ENCODE results near the gene MYD88. TPM values are rescaled to one million over a fixed set of nuclear protein-coding genes. Genes with fewer than 3 reads are reported as not detected.

The MYD88 gene
- total and polyA plus RNA-seq, 2 donors from 2014 or later = 20.8 to 34.5 TPM

DNA sequence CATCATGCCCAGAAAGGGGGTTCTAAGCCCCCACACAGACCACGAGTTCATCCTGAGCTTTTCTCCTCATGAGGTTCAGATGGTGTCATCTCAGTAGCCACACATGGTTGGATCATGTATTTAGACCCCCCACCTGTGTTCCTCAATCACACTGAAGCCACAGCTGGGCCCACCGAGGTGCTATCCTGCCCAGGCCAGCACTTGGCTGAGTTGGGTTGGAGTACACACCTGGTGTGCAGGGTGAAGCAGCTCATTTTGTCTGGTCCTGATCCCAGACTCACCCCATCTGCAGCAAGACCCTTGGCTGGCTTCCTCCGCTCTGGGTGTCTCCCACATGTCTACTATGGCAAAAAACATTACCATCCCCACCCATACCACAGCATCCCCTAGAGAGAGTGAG is 43.5 kb upstream of the MYD88 start:
- no peak overlapping the region for H3K27ac ChIP-seq (ENCODE audit: low read depth in 2 of 2, low read length in 2 of 2)
- no peaks in the 10 kb centered on the region for H3K27me3 ChIP-seq (ENCODE audit: control insufficient read depth, insufficient read depth, low read length)
- TF ChIP-seq, protein P1, sequence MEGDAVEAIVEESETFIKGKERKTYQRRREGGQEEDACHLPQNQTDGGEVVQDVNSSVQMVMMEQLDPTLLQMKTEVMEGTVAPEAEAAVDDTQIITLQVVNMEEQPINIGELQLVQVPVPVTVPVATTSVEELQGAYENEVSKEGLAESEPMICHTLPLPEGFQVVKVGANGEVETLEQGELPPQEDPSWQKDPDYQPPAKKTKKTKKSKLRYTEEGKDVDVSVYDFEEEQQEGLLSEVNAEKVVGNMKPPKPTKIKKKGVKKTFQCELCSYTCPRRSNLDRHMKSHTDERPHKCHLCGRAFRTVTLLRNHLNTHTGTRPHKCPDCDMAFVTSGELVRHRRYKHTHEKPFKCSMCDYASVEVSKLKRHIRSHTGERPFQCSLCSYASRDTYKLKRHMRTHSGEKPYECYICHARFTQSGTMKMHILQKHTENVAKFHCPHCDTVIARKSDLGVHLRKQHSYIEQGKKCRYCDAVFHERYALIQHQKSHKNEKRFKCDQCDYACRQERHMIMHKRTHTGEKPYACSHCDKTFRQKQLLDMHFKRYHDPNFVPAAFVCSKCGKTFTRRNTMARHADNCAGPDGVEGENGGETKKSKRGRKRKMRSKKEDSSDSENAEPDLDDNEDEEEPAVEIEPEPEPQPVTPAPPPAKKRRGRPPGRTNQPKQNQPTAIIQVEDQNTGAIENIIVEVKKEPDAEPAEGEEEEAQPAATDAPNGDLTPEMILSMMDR (IDR thresholded peaks at IDR 0.05; ENCODE audit: borderline replicate concordance, extremely low read depth, insufficient read depth) = no peak
- H3K4me3 ChIP-seq (ENCODE audit: low read length in 3 of 3) = no peak overlapping the region
- no peaks in the 10 kb centered on the region for H3K36me3 ChIP-seq (ENCODE audit: control insufficient read depth in 2 of 3, insufficient read depth in 3 of 3, low read length in 3 of 3)
- intact Hi-C loops (cut with DNase I) = no loop called here
- no peak for FAIRE-seq
- no peak for DNase-seq
- no peak overlapping the region for H3K9ac ChIP-seq (ENCODE audit: low read length in 3 of 3)
- no peaks in the 10 kb centered on the region for H3K9me3 ChIP-seq (ENCODE audit: control insufficient read depth in 2 of 3, insufficient read depth in 1 of 3, low read length in 3 of 3)
- H3K4me1 ChIP-seq (ENCODE audit: control insufficient read depth in 2 of 3, insufficient read depth in 2 of 3, low read depth in 1 of 3, low read length in 3 of 3) = no peaks in the 10 kb centered on the region

DNA sequence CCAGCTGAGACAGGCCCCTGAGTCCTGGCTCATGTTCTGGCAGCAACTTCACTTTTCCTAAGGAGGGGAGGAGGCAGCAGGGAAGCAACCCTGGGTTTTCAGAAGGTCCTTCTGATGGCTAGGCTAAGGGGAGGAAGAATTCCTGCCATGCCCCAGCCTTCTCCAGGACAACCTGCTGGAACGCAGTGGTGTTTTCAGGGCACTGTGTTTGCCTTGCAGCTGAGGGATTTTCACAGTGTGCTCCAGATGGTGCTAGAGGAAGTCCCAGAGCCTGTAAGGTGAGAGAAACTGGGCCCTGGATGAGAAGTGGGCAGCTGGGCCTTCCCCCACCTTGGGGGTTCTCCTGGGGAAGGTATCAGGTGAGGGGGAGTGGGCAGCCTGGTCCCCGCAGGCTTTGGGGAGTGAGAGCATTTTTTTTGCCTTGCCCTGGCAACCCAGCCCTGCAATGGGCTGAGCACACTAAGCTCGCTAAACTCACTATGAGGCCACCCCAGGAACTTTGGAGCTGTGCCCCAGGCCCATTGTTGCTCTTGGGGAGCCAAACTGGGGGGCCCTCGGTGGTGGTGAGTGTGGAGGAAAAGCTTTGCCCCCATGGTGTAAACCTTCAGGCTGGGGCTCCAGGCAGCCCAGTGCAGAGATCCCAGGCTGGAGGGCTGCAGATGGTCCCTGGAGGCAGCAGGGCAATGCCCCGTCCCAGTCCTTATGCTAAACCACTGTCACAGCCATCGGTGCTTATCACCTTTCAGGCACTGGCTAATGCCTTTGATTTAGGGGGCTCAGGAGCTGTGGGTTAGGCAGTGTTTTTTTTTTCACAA is 42.6 kb upstream of the MYD88 start:
- intact Hi-C loops (cut with DNase I) = no loop called here
- no peak overlapping the region for H3K9ac ChIP-seq (ENCODE audit: low read length in 3 of 3)
- DNase-seq (no peak), FAIRE-seq (no peak)
- no peak overlapping the region for H3K4me3 ChIP-seq (ENCODE audit: low read length in 3 of 3)
- TF ChIP-seq, protein P1 (IDR thresholded peaks at IDR 0.05; ENCODE audit: borderline replicate concordance, extremely low read depth, insufficient read depth) = no peak
- H3K9me3 ChIP-seq (ENCODE audit: control insufficient read depth in 2 of 3, insufficient read depth in 1 of 3, low read length in 3 of 3) = no peaks in the 10 kb centered on the region
- no peaks in the 10 kb centered on the region for H3K4me1 ChIP-seq (ENCODE audit: control insufficient read depth in 2 of 3, insufficient read depth in 2 of 3, low read depth in 1 of 3, low read length in 3 of 3)
- H3K27ac ChIP-seq (ENCODE audit: low read depth in 2 of 2, low read length in 2 of 2) = no peak overlapping the region
- no peaks in the 10 kb centered on the region for H3K36me3 ChIP-seq (ENCODE audit: control insufficient read depth in 2 of 3, insufficient read depth in 3 of 3, low read length in 3 of 3)
- no peaks in the 10 kb centered on the region for H3K27me3 ChIP-seq (ENCODE audit: control insufficient read depth, insufficient read depth, low read length)

DNA sequence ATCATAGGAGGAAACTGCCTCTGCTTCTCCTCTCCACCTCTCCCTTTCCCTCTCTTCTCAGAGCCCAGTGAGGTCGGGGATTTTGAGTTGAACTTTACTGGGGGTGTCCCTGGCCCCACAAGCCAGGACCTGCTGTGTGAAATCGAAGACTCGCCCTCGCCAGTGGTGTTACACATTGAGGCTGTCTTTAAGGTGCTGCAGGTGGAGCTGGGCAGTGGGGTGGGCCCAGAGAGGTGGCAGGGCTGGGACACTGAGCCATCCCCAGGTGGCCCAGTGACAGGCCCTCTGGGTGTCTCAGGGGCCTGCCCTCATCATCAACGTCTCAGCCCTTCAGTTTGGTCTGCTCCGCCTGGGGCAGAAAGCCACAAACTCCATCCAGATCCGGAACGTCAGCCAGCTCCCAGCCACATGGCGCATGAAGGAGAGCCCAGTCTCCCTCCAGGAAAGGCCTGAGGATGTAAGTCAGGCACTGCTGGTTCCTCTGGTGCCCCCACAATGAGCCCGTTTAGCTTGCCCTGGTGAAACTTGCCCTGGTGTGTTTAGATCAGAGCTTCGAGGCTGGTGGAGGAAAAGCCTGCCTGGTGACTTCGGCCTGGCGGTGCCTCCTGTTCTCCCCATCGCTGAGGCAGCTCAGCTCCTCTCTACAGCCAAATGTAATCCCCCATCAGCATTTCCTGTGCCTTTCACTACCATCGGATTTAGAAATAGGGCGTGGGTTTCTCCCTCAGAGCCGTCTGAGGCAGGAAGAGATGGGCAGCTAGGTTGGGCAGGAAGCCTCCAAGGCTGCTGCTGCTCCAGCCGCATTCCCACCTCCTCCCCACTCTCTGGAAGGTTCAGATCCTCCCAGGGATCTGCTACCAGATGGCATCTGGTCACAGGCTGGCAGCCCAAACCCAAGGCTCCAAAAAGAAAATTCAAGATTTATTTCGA is 40.8 kb upstream of the MYD88 start:
- no peak overlapping the region for H3K4me3 ChIP-seq (ENCODE audit: low read length in 3 of 3)
- no peaks in the 10 kb centered on the region for H3K9me3 ChIP-seq (ENCODE audit: control insufficient read depth in 2 of 3, insufficient read depth in 1 of 3, low read length in 3 of 3)
- intact Hi-C loops (cut with DNase I) = no loop called here
- no peak for DNase-seq
- H3K27me3 ChIP-seq (ENCODE audit: control insufficient read depth, insufficient read depth, low read length) = no peaks in the 10 kb centered on the region
- FAIRE-seq = no peak
- H3K27ac ChIP-seq (ENCODE audit: low read depth in 2 of 2, low read length in 2 of 2) = no peak overlapping the region
- TF ChIP-seq, protein P1 (IDR thresholded peaks at IDR 0.05; ENCODE audit: borderline replicate concordance, extremely low read depth, insufficient read depth) = no peak
- no peaks in the 10 kb centered on the region for H3K4me1 ChIP-seq (ENCODE audit: control insufficient read depth in 2 of 3, insufficient read depth in 2 of 3, low read depth in 1 of 3, low read length in 3 of 3)
- H3K36me3 ChIP-seq (ENCODE audit: control insufficient read depth in 2 of 3, insufficient read depth in 3 of 3, low read length in 3 of 3) = no peaks in the 10 kb centered on the region
- no peak overlapping the region for H3K9ac ChIP-seq (ENCODE audit: low read length in 3 of 3)

Data from kidney (tissue), 14 donors.